ENCODE measurements around the gene TEC. TPM values are rescaled to one million over a fixed set of nuclear protein-coding genes. Genes with fewer than 3 reads are reported as not detected.

Gene TEC
- total RNA-seq, 2 experiments from 2014 or later, result 2.7 to 3.4 TPM

DNA sequence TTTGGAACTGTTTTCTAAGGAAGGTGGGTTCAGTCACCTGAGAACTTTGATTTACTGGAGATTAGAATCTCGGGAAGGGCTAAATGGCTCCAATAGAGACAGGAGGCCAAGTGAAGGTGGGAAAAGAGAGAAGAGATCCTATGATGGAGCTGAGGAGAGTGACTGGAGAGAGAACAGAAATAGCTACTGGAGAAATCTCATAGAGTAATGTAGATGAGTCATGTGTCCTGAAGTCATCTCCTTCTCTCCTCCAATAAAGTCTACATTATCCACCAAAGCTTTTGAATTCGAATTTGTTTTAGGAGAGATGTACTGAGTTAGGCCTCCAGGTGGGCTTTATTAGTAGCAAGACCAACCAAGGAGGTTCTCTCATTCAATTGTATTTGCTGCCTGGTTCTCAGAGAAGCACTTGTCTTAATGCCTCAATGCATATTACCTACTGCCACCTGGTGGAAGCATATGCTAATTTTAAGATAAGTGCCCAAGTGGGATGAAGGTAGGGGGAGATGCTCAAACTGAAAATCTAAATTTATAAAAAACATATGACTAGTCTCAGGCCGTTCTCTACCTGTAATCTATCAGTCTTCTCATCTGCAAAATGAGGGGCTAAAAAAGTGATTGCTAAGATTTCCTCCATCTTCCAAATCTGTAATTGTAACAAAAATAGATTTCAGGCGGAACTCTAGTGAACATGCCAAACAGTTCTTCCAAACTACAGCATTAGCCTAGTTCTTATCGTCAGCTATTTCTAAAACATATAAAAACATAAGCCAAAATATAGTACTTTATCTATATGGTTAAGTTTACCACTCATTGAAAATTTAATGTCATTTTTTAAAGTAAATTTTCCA is 160.0 kb downstream of the TEC start:
- no peaks in the 10 kb centered on the region for H3K9me3 Mint-ChIP-seq (ENCODE audit: insufficient read depth)
- H3K27me3 Mint-ChIP-seq (ENCODE audit: low read depth), result no peaks in the 10 kb centered on the region
- peaks cover 63% of the 10 kb centered on the region for H3K36me3 Mint-ChIP-seq (ENCODE audit: low read depth)
- H3K4me1 Mint-ChIP-seq (ENCODE audit: low read depth), result peaks cover 43% of the 10 kb centered on the region
- DNase-seq, result peak; percentile 57
- no peak overlapping the region for H3K4me3 Mint-ChIP-seq
- ATAC-seq, result peak; percentile 73
- ChIA-PET POLR2A (interaction anchor here (1.0 to 1.1 kb wide), 2 partner anchors 15 to 24 kb away, joined by 3 read pairs; partner anchors contain the start of gene TXK), CTCF (interaction anchor here (0.6 to 5.5 kb wide), 26 partner anchors 9 to 404 kb away, joined by 3 to 43 read pairs (median 4); no protein-coding TSS in a partner anchor)
- H3K27ac Mint-ChIP-seq, result no peak overlapping the region

DNA sequence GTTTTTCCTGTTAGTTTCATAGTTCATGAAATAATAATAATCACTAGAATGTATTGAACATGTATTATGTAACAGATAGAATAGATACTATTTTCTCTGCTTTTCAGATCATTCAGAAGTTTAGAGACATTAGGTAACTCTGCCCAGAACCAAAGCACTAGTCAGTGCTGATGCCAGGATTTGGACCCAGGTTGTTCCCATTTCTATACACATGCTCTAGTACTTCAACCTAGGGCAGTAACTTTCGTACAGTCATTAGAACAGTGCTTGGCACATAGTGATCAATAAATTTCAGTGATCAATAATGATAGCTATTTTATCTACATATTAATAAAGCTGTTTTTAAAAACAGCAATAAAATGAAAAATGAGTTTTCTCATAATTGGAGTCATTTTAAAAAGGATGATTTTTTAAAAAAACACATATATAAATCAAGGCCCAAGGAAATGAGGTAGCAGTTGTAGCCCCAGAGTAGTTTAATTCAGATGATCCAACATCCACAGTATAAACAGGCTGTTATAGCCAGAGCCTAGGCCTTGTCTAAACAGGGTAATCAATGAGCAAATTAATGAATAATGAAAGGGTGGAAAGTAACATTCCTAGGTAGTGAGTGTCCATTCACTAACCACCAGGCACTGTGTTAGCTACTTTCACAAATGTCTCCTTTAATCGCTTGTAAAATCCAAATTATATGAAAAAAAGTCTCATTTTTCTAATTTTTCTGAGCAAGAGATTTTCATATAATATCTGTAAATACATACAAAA is 161.1 kb downstream of the TEC start:
- no peak for ATAC-seq

DNA sequence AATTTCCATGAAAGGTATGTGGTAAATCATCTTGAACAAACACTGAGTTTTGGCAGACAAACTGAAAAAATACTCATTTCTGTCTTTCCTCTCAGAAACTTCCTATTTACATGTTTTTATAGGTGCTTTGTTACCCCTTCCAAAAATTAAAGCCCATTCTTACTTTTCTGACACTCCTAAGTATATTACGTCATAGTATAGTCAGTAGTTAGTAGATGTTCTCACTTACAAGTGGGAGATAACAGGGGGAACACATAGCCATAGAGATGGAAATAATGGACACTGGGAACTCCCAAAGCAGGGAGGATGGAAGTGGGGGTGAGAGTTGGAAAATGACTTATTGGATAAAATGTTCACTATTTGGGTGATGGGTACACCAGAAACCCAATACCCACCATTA is 164.4 kb downstream of the TEC start:
- ChIA-PET POLR2A (no interaction called here), CTCF (interaction anchor here (1.6 to 1.8 kb wide), 2 partner anchors 18 to 24 kb away, joined by 3 to 4 read pairs; no protein-coding TSS in a partner anchor)
- Mint-ChIP-seq H3K36me3 (ENCODE audit: low read depth) (peaks cover 51% of the 10 kb centered on the region), H3K4me1 (ENCODE audit: low read depth) (peaks cover 24% of the 10 kb centered on the region), H3K4me3 (no peak overlapping the region), H3K27me3 (ENCODE audit: low read depth) (no peaks in the 10 kb centered on the region), H3K9me3 (ENCODE audit: insufficient read depth) (no peaks in the 10 kb centered on the region), H3K27ac (no peak overlapping the region)
- no peak for ATAC-seq
- no peak for DNase-seq

More for the DNA sequence above, 161.1 kb downstream of the TEC start:
- CTCF ChIA-PET, result interaction anchor here (0.6 to 5.5 kb wide), 14 partner anchors 10 to 162 kb away, joined by 3 to 43 read pairs (median 6); no protein-coding TSS in a partner anchor
- no peak for DNase-seq
- POLR2A ChIA-PET, result interaction anchor here (1.0 to 1.1 kb wide), 2 partner anchors 16 to 25 kb away, joined by 3 read pairs; partner anchors contain the start of gene TXK
- Mint-ChIP-seq H3K36me3 (ENCODE audit: low read depth) (peaks cover 58% of the 10 kb centered on the region), H3K9me3 (ENCODE audit: insufficient read depth) (no peaks in the 10 kb centered on the region), H3K4me3 (no peak overlapping the region), H3K4me1 (ENCODE audit: low read depth) (peaks cover 35% of the 10 kb centered on the region), H3K27ac (no peak overlapping the region), H3K27me3 (ENCODE audit: low read depth) (no peaks in the 10 kb centered on the region)

DNA sequence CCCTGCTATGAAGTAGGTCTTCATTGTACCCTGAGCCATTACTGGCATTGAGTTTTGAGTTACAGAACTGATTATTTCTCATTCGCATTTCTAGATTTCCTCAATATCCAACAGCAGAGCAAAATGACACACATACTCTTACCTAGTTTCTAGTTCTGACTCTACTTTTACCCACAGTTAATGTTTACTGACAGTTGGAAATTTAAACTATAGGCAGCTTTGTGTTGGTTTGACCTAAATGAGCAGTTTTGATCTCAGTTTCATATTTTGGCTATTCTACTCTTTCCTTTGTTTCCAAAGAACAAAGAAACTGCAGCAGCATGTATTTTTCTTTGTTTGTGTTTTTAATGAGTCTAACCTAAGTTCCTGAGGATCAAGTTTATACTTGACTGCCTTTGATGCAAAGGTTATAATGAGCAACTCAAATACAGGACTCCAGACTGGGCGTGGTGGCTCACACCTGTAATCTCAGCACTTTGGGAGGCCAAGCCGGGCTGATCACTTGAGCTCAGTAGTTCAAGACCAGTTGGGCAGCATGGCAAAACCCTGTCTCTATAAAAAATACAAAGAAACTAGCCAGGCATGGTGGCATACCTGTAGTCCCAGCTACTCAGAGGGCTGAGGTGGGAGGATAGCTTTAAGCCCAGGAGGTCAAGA is 166.0 kb downstream of the TEC start:
- H3K27me3 Mint-ChIP-seq (ENCODE audit: low read depth), result no peaks in the 10 kb centered on the region
- H3K9me3 Mint-ChIP-seq (ENCODE audit: insufficient read depth), result no peaks in the 10 kb centered on the region
- DNase-seq, result no peak
- peaks cover 53% of the 10 kb centered on the region for H3K36me3 Mint-ChIP-seq (ENCODE audit: low read depth)
- peak overlapping the region; percentile 62 for H3K27ac Mint-ChIP-seq
- H3K4me3 Mint-ChIP-seq, result no peak overlapping the region
- ChIA-PET CTCF (interaction anchor here (1.0 kb wide), 1 partner anchor 35 kb away, joined by 3 read pairs; no protein-coding TSS in a partner anchor), POLR2A (no interaction called here)
- no peak for ATAC-seq
- H3K4me1 Mint-ChIP-seq (ENCODE audit: low read depth), result peaks cover 23% of the 10 kb centered on the region

DNA sequence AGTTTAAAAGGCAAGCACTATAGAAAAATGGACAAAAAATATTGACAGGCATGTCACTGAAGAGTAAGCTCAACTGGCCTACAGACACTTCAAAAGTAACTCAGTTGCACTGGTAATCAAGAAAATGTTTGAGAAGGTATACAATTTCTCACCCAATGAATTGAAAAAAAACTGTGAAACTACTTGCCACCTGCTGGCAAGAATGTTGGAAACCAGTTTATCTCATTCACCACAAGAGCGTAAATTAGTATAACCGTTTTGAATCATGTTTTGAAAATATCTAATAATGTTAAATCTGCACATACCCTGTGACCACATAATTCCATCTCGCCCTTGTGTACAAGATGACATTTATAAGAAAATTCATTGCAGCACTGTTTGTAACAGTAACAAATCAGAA is 167.3 kb downstream of the TEC start:
- Mint-ChIP-seq H3K4me3 (no peak overlapping the region), H3K27ac (no peak overlapping the region), H3K4me1 (ENCODE audit: low read depth) (peaks cover 21% of the 10 kb centered on the region), H3K27me3 (ENCODE audit: low read depth) (no peaks in the 10 kb centered on the region), H3K9me3 (ENCODE audit: insufficient read depth) (no peaks in the 10 kb centered on the region), H3K36me3 (ENCODE audit: low read depth) (peaks cover 57% of the 10 kb centered on the region)
- CTCF ChIA-PET, result interaction anchor here (1.6 kb wide), 1 partner anchor 68 kb away, joined by 5 read pairs; no protein-coding TSS in a partner anchor
- ATAC-seq (no peak), DNase-seq (no peak)
- POLR2A ChIA-PET, result no interaction called here

DNA sequence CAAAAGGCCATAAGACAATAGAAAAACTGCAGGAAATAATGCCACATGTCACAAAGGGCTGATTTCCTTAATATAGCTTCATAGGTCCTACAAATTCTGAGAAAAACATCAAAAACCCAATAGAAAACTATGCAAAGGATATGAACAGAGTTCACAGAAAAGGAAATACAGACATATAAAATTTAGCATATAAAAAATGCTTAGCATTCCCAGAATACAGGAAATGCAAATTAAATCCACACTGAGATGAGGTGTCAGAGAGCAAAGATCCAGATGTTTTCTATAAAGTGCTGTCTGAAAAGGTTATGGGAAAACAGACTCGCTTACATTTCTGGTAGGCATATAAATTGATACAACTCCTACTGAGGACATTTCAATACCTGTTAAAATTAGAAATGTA is 169.4 kb downstream of the TEC start:
- Mint-ChIP-seq H3K27me3 (ENCODE audit: low read depth) (no peaks in the 10 kb centered on the region), H3K4me1 (ENCODE audit: low read depth) (peaks cover 16% of the 10 kb centered on the region), H3K4me3 (no peak overlapping the region), H3K9me3 (ENCODE audit: insufficient read depth) (no peaks in the 10 kb centered on the region), H3K36me3 (ENCODE audit: low read depth) (peaks cover 56% of the 10 kb centered on the region), H3K27ac (no peak overlapping the region)
- ChIA-PET POLR2A (no interaction called here), CTCF (no interaction called here)
- ATAC-seq (no peak), DNase-seq (no peak)

DNA sequence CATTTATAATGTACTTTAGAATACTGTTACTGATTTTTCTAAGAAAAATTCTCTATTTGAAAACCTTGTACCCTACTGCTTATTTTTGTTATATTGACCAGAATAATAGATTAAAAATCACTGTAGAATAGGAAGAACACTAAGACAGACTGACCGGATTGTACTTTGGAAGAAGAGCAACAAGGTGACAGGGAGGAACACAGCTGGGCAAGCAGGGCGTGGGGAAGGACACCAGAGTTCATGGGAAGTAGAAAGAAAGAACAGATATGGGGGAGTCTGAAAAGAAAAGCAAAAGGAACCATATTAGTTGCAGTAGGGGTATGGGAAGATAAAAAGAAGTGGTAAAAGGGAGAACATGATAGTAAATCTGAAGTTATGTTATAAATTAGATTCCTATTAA is 174.2 kb downstream of the TEC start:
- POLR2A ChIA-PET, result no interaction called here
- no peak for ATAC-seq
- no peak overlapping the region for H3K4me3 Mint-ChIP-seq
- CTCF ChIA-PET, result interaction anchor here (1.1 to 3.0 kb wide), 4 partner anchors 8 to 42 kb away, joined by 4 to 12 read pairs (median 5); no protein-coding TSS in a partner anchor
- H3K27ac Mint-ChIP-seq, result no peak overlapping the region
- no peaks in the 10 kb centered on the region for H3K9me3 Mint-ChIP-seq (ENCODE audit: insufficient read depth)
- no peaks in the 10 kb centered on the region for H3K27me3 Mint-ChIP-seq (ENCODE audit: low read depth)
- H3K4me1 Mint-ChIP-seq (ENCODE audit: low read depth), result peaks cover 7% of the 10 kb centered on the region
- H3K36me3 Mint-ChIP-seq (ENCODE audit: low read depth), result peaks cover 35% of the 10 kb centered on the region
- DNase-seq, result no peak

DNA sequence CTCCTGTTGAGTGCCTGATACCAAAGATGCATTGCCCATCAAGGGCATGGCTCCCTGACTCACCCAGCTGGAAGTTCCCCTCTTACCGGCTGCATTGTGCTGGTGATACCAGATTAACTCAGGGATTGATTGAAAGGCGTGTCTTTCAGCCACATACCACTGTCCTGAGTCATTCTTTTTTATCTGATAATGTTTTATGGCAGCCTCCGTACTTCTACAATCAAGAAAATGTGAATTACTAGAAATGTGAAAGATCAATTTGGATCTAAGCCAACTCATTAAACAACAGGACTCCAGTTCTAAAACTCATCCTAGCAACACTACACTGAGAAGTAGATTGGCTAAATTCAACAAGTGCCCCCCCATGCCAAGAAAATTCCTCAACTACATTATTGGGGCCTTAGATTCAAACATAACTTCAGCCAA is 175.6 kb downstream of the TEC start:
- POLR2A ChIA-PET, result interaction anchor here (0.6 kb wide), 1 partner anchor 21 kb away, joined by 3 read pairs; no protein-coding TSS in a partner anchor
- DNase-seq (no peak), ATAC-seq (no peak)
- CTCF ChIA-PET, result interaction anchor here (1.3 to 3.0 kb wide), 2 partner anchors 16 to 24 kb away, joined by 3 to 12 read pairs; no protein-coding TSS in a partner anchor
- H3K9me3 Mint-ChIP-seq (ENCODE audit: insufficient read depth), result no peaks in the 10 kb centered on the region
- peaks cover 31% of the 10 kb centered on the region for H3K36me3 Mint-ChIP-seq (ENCODE audit: low read depth)
- no peaks in the 10 kb centered on the region for H3K27me3 Mint-ChIP-seq (ENCODE audit: low read depth)
- H3K4me3 Mint-ChIP-seq, result no peak overlapping the region
- no peak overlapping the region for H3K27ac Mint-ChIP-seq
- no peaks in the 10 kb centered on the region for H3K4me1 Mint-ChIP-seq (ENCODE audit: low read depth)

DNA sequence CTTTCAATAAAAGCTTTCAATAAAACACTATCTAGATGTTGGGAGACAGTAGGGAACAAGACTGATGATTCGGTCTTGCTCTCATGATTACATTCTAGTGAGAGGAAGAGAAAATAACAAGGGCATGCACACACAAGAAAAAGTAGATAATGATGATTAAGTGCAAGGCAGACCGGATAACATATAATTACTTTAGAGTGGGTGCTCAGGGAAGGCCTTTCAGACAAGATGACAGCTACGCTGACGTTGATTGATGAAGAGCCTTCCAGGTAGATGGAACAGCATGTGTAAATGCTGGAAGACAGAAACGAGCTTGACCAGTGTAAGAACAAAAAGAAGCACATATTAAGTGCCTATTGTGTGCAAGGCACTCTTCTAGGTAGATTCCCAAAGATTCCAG is 179.0 kb downstream of the TEC start:
- Mint-ChIP-seq H3K27me3 (ENCODE audit: low read depth) (no peaks in the 10 kb centered on the region), H3K36me3 (ENCODE audit: low read depth) (peaks cover 36% of the 10 kb centered on the region), H3K9me3 (ENCODE audit: insufficient read depth) (no peaks in the 10 kb centered on the region), H3K4me1 (ENCODE audit: low read depth) (no peaks in the 10 kb centered on the region), H3K4me3 (no peak overlapping the region), H3K27ac (no peak overlapping the region)
- CTCF ChIA-PET, result interaction anchor here (0.7 to 3.5 kb wide), 6 partner anchors 18 to 422 kb away, joined by 3 to 11 read pairs (median 4); no protein-coding TSS in a partner anchor
- no peak for DNase-seq
- POLR2A ChIA-PET, result no interaction called here
- no peak for ATAC-seq

- Mint-ChIP-seq H3K36me3 (ENCODE audit: low read depth) (peaks cover 66% of the 10 kb centered on the region), H3K4me1 (ENCODE audit: low read depth) (peaks cover 3% of the 10 kb centered on the region), H3K27me3 (ENCODE audit: low read depth) (no peaks in the 10 kb centered on the region), H3K9me3 (ENCODE audit: insufficient read depth) (no peaks in the 10 kb centered on the region), H3K27ac (no peak overlapping the region), H3K4me3 (no peak overlapping the region)
- no peak for DNase-seq
- ChIA-PET CTCF (interaction anchor here (0.8 to 5.2 kb wide), 8 partner anchors 19 to 253 kb away, joined by 3 to 45 read pairs (median 4); no protein-coding TSS in a partner anchor), POLR2A (no interaction called here)
- ATAC-seq, result no peak
Measured at GRCh38 chr4:48085821-48086589, 183.6 kb downstream of the TEC start.
